HCT116 (cell line): ENCODE results near the gene GJB1. TPM values are rescaled to one million over a fixed set of nuclear protein-coding genes. Genes with fewer than 3 reads are reported as not detected.

ENCODE experiments used
- ATAC-seq: fragments of 200-7000 bp; cut with Tn5 transposase; 2 replicates; pipeline ENCODE4 v1.9.1; 2020; ENCODE audit warnings: mild to moderate bottlenecking, moderate library complexity
- BruUV-seq: library from RNA; stranded (reverse); fragments of 400-500 nt; replicated peaks from 2 replicates; lab custom pipeline; 2021; lab: Mats Ljungman, UMichigan
- CTCF ChIA-PET: fragments of 300-600 bp; sonication (Branson Sonifier 250); formaldehyde crosslinking; loops from one replicate; lab custom pipeline; 2021; ENCODE audit warnings: antibody characterized with exemption; lab: Charles Lee
- POLR2A ChIA-PET: fragments of 300-600, 350-600 bp; sonication (Branson Sonifier 250); formaldehyde crosslinking; loops from one replicate; lab custom pipeline; 2021; ENCODE audit warnings: antibody characterized with exemption; lab: Charles Lee
- RAD21 ChIA-PET, 2 experiments: fragments of 300-600 bp; sonication (Branson Sonifier 250); formaldehyde crosslinking; loops; one replicate each; lab custom pipeline; 2023; ENCODE audit warnings: low total read pairs in 2 of 2; ENCODE audit not compliant: uncharacterized antibody in 2 of 2, unreplicated experiment in 2 of 2, low non-redundant PET in 1 of 2; lab: Charles Lee
- DNase-seq: peaks from one replicate; pipeline ENCODE4 v3.0.0-alpha.2; 2010; ENCODE audit warnings: low read depth, low spot score
- H2AFZ ChIP-seq: fragments of 200-600 bp; shearing (Covaris generic), sonication (generic); 2 replicates; pipeline ENCODE4 v1.6.1; 2017; ENCODE audit warnings: low read depth, mixed run types, mixed read lengths, antibody characterized with exemption, low read length; ENCODE audit not compliant: poor library complexity, severe bottlenecking
- H3K27ac ChIP-seq: 2 replicates; pipeline ENCODE4 v1.5.1; 2012; ENCODE audit warnings: low read depth, low read length
- H3K27me3 ChIP-seq: fragments of 200-600 bp; sonication (generic); 2 replicates; pipeline ENCODE4 v1.6.1; 2016; ENCODE audit warnings: mixed run types, low read length, mixed read lengths; ENCODE audit not compliant: insufficient read depth
- H3K36me3 ChIP-seq, 2 experiments: fragments of 200-500 bp in 1 of 2; fragments of 200-600 bp in 1 of 2; sonication (Bioruptor generic) in 1 of 2; sonication (generic) in 1 of 2; 2 replicates each; pipeline versions ENCODE4 v1.5.1 to v1.6.1; 2014 to 2016; ENCODE audit warnings: low read length in 2 of 2, inconsistent platforms in 1 of 2, mixed read lengths in 1 of 2, mixed run types in 1 of 2; ENCODE audit not compliant: insufficient read depth in 2 of 2, control insufficient read depth in 1 of 2
- H3K4me1 ChIP-seq, 2 experiments: fragments of 200-600 bp in 1 of 2; sonication (generic) in 1 of 2; 2 replicates each; pipeline versions ENCODE4 v1.5.1 to v1.6.1; 2012 to 2017; ENCODE audit warnings: low read length in 2 of 2, inconsistent platforms in 1 of 2, mild to moderate bottlenecking in 1 of 2, mixed read lengths in 1 of 2, mixed run types in 1 of 2, moderate library complexity in 1 of 2; ENCODE audit not compliant: insufficient read depth in 2 of 2, control insufficient read depth in 1 of 2
- H3K4me2 ChIP-seq: fragments of 200-600 bp; sonication (generic); 2 replicates; pipeline ENCODE4 v1.6.1; 2017; ENCODE audit warnings: mixed run types, low read length, mixed read lengths
- H3K4me3 ChIP-seq, 2 experiments: fragments of 200-600 bp in 1 of 2; sonication (generic) in 1 of 2; replicated peaks in 1 of 2; 2 replicates each; pipeline ENCODE4 v1.5.1; 2011 to 2016; ENCODE audit warnings: low read length in 2 of 2, control low read depth in 1 of 2, low read depth in 1 of 2, mild to moderate bottlenecking in 1 of 2, mixed read lengths in 1 of 2, mixed run types in 1 of 2
- H3K79me2 ChIP-seq: fragments of 200-600 bp; sonication (generic); 2 replicates; pipeline ENCODE4 v1.6.1; 2017; ENCODE audit warnings: mild to moderate bottlenecking, mixed run types, low read length, moderate library complexity, mixed read lengths; ENCODE audit not compliant: insufficient read depth
- H3K9ac ChIP-seq: fragments of 200-600 bp; sonication (generic); 2 replicates; pipeline ENCODE4 v1.6.1; 2016; ENCODE audit warnings: low read length, mixed read lengths
- H3K9me2 ChIP-seq: fragments of 200-600 bp; sonication (generic), shearing (Covaris generic); 2 replicates; pipeline ENCODE4 v1.6.1; 2017; ENCODE audit warnings: mixed run types, mild to moderate bottlenecking, moderate library complexity; ENCODE audit not compliant: insufficient read depth
- H3K9me3 ChIP-seq, 2 experiments: fragments of 200-500 bp in 1 of 2; fragments of 200-600 bp in 1 of 2; sonication (Bioruptor generic) in 1 of 2; sonication (generic) in 1 of 2; 2 replicates each; pipeline ENCODE4 v1.6.1; 2014 to 2017; ENCODE audit warnings: low read length in 2 of 2, mixed read lengths in 2 of 2, inconsistent platforms in 1 of 2, low read depth in 1 of 2, mild to moderate bottlenecking in 1 of 2, mixed run types in 1 of 2, moderate library complexity in 1 of 2; ENCODE audit not compliant: control insufficient read depth in 1 of 2, insufficient read depth in 1 of 2
- H4K20me1 ChIP-seq: fragments of 200-600 bp; sonication (generic), shearing (Covaris generic); 2 replicates; pipeline ENCODE4 v1.6.1; 2017; ENCODE audit warnings: mixed run types, mild to moderate bottlenecking, moderate library complexity; ENCODE audit not compliant: insufficient read depth
- CEBPB ChIP-seq: IDR thresholded peaks from 2 replicates; pipeline ENCODE4 v1.6.1; 2012; ENCODE audit warnings: low read depth
- ELF1 ChIP-seq: IDR thresholded peaks from 2 replicates; pipeline ENCODE4 v1.6.1; 2012; ENCODE audit warnings: low read depth, borderline replicate concordance
- EZH2phosphoT487 ChIP-seq: fragments of 200-600 bp; IDR thresholded peaks from 2 replicates; pipeline ENCODE4 v1.6.1; 2018; ENCODE audit warnings: antibody characterized with exemption, borderline replicate concordance
- JUND ChIP-seq: IDR thresholded peaks from 2 replicates; pipeline ENCODE4 v1.6.1; 2012
- RAD21 ChIP-seq: IDR thresholded peaks from 2 replicates; pipeline ENCODE4 v1.6.1; 2012; ENCODE audit warnings: low read depth, mild to moderate bottlenecking
- TCF7L2 ChIP-seq: IDR thresholded peaks from 2 replicates; pipeline ENCODE4 v1.7.0; 2011; ENCODE audit warnings: borderline replicate concordance, inconsistent platforms; ENCODE audit not compliant: insufficient read depth, insufficient read length; ENCODE audit errors: extremely low read depth
- YY1 ChIP-seq: IDR thresholded peaks from 2 replicates; pipeline ENCODE4 v1.6.1; 2011; ENCODE audit warnings: low read length, low read depth, moderate library complexity, mild to moderate bottlenecking; ENCODE audit not compliant: insufficient replicate concordance; ENCODE audit errors: extremely low read depth
- ZFX ChIP-seq: fragments of 450-650 bp; IDR thresholded peaks from 2 replicates; pipeline ENCODE4 v1.6.1; 2017
- intact Hi-C: fragments of 100-400 bp; cut with micrococcal nuclease; formaldehyde crosslinking; loops from 2 replicates; pipeline ENCODE4 v1.10.0; 2022
- total RNA-seq: library from RNA; stranded (reverse); gene quantifications from one replicate; pipeline ENCODE4 v1.2.1, GENCODE V29; 2021; ENCODE audit not compliant: unreplicated experiment
- TF ChIP-seq, protein P1 (sequence below): IDR thresholded peaks from 2 replicates; pipeline ENCODE4 v1.6.1; 2012
- TF ChIP-seq, protein P2 (sequence below): IDR thresholded peaks from 2 replicates; pipeline ENCODE4 v1.6.1; 2011; ENCODE audit warnings: mild to moderate bottlenecking, low read length, moderate library complexity; ENCODE audit not compliant: insufficient replicate concordance; ENCODE audit errors: extremely low read depth
- TF ChIP-seq, protein P3 (sequence below), 3 experiments: fragments of 200-600 bp in 1 of 3; sonication (generic) in 1 of 3; IDR thresholded peaks in 2 of 3; conservative IDR thresholded peaks in 1 of 3; 2 replicates each; pipeline ENCODE4 v1.5.1; 2012 to 2017; ENCODE audit warnings: low read depth in 2 of 3, low read length in 2 of 3, antibody characterized with exemption in 1 of 3, borderline replicate concordance in 1 of 3, control low read depth in 1 of 3, mild to moderate bottlenecking in 1 of 3, mixed read lengths in 1 of 3, mixed run types in 1 of 3, moderate library complexity in 1 of 3; ENCODE audit not compliant: insufficient read depth in 1 of 3
- TF ChIP-seq, protein P4 (sequence below): IDR thresholded peaks from 2 replicates; pipeline ENCODE4 v1.6.1; 2012; ENCODE audit warnings: low read depth

The GJB1 gene
- total RNA-seq, 1 experiment from 2014 or later, result not detected

DNA sequence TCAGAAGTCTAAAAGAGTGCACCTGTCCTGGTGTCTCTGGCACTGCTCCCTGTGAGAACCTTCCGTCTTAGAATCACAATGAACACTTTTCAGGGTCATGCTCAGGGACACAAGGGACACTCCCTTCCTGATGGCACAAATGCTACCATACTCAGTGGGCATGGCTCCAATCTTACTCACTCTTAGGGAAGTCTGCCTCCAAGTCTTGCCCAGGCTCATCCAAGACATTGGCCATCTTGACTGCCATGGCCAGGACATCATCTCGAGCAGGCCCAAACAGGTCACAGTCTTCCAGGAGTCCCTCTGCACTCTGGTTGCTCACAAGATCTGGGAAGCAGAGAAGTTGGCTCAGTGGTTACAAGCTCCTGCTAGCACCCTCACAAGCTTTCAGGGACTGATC lies 22.1 kb downstream of the GJB1 start:
- Histone ChIP-seq H3K27ac (no peak overlapping the region), H3K27me3 (no peaks in the 10 kb centered on the region), H3K9me3 (no peaks in the 10 kb centered on the region), H3K4me1 (no peaks in the 10 kb centered on the region), H2AFZ (no peak overlapping the region), H3K4me2 (no peak overlapping the region), H4K20me1 (no peaks in the 10 kb centered on the region), H3K9ac (no peak overlapping the region), H3K79me2 (no peaks in the 10 kb centered on the region), H3K9me2 (no peaks in the 10 kb centered on the region), H3K36me3 (peaks cover 0 to 4% of the 10 kb centered on the region in 2 experiments; a peak in 1 of 4 replicates), H3K4me3 (no peak overlapping the region)
- ChIA-PET RAD21 (no interaction called here), CTCF (no interaction called here), POLR2A (interaction anchor here (0.6 kb wide), 1 partner anchor 38 kb away, joined by 3 read pairs; the partner anchor contains the start of gene NONO)
- intact Hi-C loops, result no loop called here
- BruUV-seq, result no TSS peak
- no peak for TF ChIP-seq EZH2phosphoT487
- no peak for TF ChIP-seq JUND
- ATAC-seq (no peak), DNase-seq (no peak)

DNA sequence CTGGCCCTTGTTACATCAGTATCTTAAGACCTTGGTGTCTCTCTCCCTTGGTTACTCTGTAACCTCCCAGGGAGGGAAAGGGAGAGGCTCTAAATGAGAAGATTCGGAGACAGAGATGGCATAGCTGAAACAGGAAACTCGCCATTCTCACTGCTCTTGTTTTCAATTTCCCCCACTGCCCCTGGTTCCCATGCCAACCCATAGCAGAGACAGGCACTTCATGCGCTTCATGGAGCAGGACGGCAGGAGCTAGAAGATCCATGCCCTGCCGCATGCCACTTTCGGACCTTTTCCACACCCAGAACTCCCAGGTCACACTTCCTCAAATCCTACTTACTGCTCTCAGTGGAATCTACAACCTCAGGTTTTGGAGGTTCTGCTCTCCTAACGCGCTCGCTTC lies 27.8 kb downstream of the GJB1 start:
- Histone ChIP-seq H3K4me1 (peaks cover 12 to 17% of the 10 kb centered on the region in 2 experiments), H2AFZ (no peak overlapping the region), H3K27ac (no peak overlapping the region), H3K9me3 (no peaks in the 10 kb centered on the region), H3K9ac (no peak overlapping the region), H3K27me3 (no peaks in the 10 kb centered on the region), H3K4me2 (no peak overlapping the region), H3K36me3 (peaks cover 0 to 2% of the 10 kb centered on the region in 2 experiments; a peak in 1 of 4 replicates), H3K79me2 (no peaks in the 10 kb centered on the region), H3K9me2 (no peaks in the 10 kb centered on the region), H3K4me3 (no peak overlapping the region), H4K20me1 (no peaks in the 10 kb centered on the region)
- POLR2A ChIA-PET, result no interaction called here
- DNase-seq (no peak), ATAC-seq (no peak)
- CTCF ChIA-PET, result no interaction called here
- no TSS peak for BruUV-seq
- RAD21 ChIA-PET, result no interaction called here
- intact Hi-C loops, result no loop called here
- TF ChIP-seq ELF1, result no peak
- TF ChIP-seq, protein P1, sequence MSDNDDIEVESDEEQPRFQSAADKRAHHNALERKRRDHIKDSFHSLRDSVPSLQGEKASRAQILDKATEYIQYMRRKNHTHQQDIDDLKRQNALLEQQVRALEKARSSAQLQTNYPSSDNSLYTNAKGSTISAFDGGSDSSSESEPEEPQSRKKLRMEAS, result no peak
- TF ChIP-seq TCF7L2, result no peak
- TF ChIP-seq YY1, result no peak
- TF ChIP-seq, protein P2, sequence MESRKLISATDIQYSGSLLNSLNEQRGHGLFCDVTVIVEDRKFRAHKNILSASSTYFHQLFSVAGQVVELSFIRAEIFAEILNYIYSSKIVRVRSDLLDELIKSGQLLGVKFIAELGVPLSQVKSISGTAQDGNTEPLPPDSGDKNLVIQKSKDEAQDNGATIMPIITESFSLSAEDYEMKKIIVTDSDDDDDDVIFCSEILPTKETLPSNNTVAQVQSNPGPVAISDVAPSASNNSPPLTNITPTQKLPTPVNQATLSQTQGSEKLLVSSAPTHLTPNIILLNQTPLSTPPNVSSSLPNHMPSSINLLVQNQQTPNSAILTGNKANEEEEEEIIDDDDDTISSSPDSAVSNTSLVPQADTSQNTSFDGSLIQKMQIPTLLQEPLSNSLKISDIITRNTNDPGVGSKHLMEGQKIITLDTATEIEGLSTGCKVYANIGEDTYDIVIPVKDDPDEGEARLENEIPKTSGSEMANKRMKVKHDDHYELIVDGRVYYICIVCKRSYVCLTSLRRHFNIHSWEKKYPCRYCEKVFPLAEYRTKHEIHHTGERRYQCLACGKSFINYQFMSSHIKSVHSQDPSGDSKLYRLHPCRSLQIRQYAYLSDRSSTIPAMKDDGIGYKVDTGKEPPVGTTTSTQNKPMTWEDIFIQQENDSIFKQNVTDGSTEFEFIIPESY, result no peak
- TF ChIP-seq JUND, result no peak
- no peak for TF ChIP-seq CEBPB
- TF ChIP-seq, protein P3, sequence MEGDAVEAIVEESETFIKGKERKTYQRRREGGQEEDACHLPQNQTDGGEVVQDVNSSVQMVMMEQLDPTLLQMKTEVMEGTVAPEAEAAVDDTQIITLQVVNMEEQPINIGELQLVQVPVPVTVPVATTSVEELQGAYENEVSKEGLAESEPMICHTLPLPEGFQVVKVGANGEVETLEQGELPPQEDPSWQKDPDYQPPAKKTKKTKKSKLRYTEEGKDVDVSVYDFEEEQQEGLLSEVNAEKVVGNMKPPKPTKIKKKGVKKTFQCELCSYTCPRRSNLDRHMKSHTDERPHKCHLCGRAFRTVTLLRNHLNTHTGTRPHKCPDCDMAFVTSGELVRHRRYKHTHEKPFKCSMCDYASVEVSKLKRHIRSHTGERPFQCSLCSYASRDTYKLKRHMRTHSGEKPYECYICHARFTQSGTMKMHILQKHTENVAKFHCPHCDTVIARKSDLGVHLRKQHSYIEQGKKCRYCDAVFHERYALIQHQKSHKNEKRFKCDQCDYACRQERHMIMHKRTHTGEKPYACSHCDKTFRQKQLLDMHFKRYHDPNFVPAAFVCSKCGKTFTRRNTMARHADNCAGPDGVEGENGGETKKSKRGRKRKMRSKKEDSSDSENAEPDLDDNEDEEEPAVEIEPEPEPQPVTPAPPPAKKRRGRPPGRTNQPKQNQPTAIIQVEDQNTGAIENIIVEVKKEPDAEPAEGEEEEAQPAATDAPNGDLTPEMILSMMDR (IDR thresholded peaks at IDR 0.05 in 2 of 3, conservative IDR thresholded peaks at IDR 0.05 in 1 of 3; ENCODE audit: borderline replicate concordance in 1 of 3, insufficient read depth in 1 of 3, low read depth in 2 of 3, low read length in 2 of 3), result no peak
- TF ChIP-seq RAD21, result no peak
- TF ChIP-seq, protein P4, sequence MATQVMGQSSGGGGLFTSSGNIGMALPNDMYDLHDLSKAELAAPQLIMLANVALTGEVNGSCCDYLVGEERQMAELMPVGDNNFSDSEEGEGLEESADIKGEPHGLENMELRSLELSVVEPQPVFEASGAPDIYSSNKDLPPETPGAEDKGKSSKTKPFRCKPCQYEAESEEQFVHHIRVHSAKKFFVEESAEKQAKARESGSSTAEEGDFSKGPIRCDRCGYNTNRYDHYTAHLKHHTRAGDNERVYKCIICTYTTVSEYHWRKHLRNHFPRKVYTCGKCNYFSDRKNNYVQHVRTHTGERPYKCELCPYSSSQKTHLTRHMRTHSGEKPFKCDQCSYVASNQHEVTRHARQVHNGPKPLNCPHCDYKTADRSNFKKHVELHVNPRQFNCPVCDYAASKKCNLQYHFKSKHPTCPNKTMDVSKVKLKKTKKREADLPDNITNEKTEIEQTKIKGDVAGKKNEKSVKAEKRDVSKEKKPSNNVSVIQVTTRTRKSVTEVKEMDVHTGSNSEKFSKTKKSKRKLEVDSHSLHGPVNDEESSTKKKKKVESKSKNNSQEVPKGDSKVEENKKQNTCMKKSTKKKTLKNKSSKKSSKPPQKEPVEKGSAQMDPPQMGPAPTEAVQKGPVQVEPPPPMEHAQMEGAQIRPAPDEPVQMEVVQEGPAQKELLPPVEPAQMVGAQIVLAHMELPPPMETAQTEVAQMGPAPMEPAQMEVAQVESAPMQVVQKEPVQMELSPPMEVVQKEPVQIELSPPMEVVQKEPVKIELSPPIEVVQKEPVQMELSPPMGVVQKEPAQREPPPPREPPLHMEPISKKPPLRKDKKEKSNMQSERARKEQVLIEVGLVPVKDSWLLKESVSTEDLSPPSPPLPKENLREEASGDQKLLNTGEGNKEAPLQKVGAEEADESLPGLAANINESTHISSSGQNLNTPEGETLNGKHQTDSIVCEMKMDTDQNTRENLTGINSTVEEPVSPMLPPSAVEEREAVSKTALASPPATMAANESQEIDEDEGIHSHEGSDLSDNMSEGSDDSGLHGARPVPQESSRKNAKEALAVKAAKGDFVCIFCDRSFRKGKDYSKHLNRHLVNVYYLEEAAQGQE, result no peak
- no peak for TF ChIP-seq ZFX
